ENCODE data around the gene PPP1R2B. TPM values are rescaled to one million over a fixed set of nuclear protein-coding genes. Genes with fewer than 3 reads are reported as not detected.

Gene PPP1R2B
- polyA plus RNA-seq, 3 donors: 0.08 TPM; not detected in 2

DNA sequence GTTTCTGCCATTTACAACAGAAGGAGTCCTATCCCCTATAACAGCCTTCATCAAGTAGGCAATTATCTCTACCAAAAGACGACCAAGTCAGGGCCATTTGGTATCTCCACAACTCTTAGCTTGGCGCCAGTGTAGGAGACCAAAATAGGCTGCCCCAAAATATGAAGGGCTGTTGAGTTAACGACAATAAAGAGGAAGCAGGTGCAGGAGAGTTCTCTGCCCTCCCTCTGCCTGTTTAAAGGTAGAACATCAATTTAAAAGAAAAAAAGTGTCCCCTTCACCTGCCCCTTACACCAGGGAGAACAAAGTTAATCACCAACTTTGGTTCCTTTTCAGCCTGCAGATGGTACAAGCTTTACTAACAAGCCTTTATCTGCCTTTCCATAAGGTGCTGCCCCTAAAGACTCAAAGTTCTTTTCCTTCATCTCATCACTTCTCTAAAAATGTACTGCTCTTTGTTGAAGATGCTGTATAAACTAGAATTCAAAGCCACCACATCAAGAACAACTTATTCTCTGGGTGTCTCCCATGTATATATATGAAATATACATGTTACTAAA, 33.3 kb downstream of the PPP1R2B start:
- TF ChIP-seq, protein P1, sequence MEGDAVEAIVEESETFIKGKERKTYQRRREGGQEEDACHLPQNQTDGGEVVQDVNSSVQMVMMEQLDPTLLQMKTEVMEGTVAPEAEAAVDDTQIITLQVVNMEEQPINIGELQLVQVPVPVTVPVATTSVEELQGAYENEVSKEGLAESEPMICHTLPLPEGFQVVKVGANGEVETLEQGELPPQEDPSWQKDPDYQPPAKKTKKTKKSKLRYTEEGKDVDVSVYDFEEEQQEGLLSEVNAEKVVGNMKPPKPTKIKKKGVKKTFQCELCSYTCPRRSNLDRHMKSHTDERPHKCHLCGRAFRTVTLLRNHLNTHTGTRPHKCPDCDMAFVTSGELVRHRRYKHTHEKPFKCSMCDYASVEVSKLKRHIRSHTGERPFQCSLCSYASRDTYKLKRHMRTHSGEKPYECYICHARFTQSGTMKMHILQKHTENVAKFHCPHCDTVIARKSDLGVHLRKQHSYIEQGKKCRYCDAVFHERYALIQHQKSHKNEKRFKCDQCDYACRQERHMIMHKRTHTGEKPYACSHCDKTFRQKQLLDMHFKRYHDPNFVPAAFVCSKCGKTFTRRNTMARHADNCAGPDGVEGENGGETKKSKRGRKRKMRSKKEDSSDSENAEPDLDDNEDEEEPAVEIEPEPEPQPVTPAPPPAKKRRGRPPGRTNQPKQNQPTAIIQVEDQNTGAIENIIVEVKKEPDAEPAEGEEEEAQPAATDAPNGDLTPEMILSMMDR (IDR thresholded peaks at IDR 0.05): no peak
- Histone ChIP-seq H4K20me1 (ENCODE audit: insufficient read depth, low read length) (no peaks in the 10 kb centered on the region), H3K9me3 (replicated peaks in 1 of 2; ENCODE audit: control insufficient read depth in 1 of 2, insufficient read depth in 1 of 2, low read length in 2 of 2) (no peaks in the 10 kb centered on the region), H3K4me1 (ENCODE audit: control insufficient read depth in 1 of 2, insufficient read depth in 2 of 2, low read length in 2 of 2) (no peaks in the 10 kb centered on the region), H3K27ac (ENCODE audit: low read depth in 1 of 2, low read length in 2 of 2) (no peak overlapping the region), H3K36me3 (replicated peaks in 1 of 2; ENCODE audit: control insufficient read depth in 1 of 2, insufficient read depth in 2 of 2, low read length in 2 of 2) (no peaks in the 10 kb centered on the region), H3K79me2 (ENCODE audit: insufficient read depth, low read length) (no peaks in the 10 kb centered on the region), H2AFZ (ENCODE audit: insufficient read depth, low read depth, low read length, poor library complexity, severe bottlenecking) (no peak overlapping the region), H3K4me2 (replicated peaks; ENCODE audit: extremely low read depth, low read length, poor library complexity, severe bottlenecking) (no peak overlapping the region), H3K27me3 (ENCODE audit: control insufficient read depth in 2 of 2, insufficient read depth in 2 of 2, low read length in 2 of 2) (no peaks in the 10 kb centered on the region), H3K4me3 (replicated peaks in 1 of 3; ENCODE audit: low read depth in 2 of 3, low read length in 3 of 3) (no peak overlapping the region), H3K9ac (ENCODE audit: insufficient read depth, low read length, poor library complexity, severe bottlenecking) (no peak overlapping the region)
- no peak for DNase-seq
- intact Hi-C loops (cut with micrococcal nuclease): no loop called here
- Mint-ChIP-seq H3K4me1 (no peaks in the 10 kb centered on the region), H3K27ac (no peak overlapping the region), H3K27me3 (ENCODE audit: low read depth in 3 of 3) (peaks cover 0 to 4% (median 0%) of the 10 kb centered on the region in 3 donors), H3K4me3 (no peak overlapping the region), H3K36me3 (no peaks in the 10 kb centered on the region), H3K9me3 (peaks cover 0 to 3% (median 0%) of the 10 kb centered on the region in 7 donors)
- whole genome bisulfite sequencing (ENCODE audit: insufficient coverage): no CpG with 5 or more reads among the region's 3 CpGs

DNA sequence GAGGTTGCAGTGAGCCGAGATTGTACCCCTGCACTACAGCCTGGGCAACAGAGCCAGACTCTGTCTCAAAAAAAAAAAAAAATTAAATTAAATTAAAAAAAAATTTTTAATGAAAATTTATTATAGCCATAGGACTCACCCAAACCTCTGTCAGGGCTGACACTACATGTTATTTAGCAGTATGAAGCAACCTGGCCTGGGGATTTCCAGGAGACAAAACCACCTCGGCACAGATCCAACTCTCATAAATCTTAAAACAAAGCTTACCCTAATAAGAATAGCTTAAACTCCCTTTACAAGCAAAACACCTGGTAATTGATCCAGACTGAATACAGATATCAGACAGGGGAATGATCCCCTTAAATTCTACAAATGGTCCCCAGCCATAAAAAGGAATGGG, 38.4 kb downstream of the PPP1R2B start:
- Histone ChIP-seq H2AFZ (ENCODE audit: insufficient read depth, low read depth, low read length, poor library complexity, severe bottlenecking) (no peak overlapping the region), H3K9me3 (replicated peaks in 1 of 2; ENCODE audit: control insufficient read depth in 1 of 2, insufficient read depth in 1 of 2, low read length in 2 of 2) (no peaks in the 10 kb centered on the region), H3K4me3 (replicated peaks in 1 of 3; ENCODE audit: low read depth in 2 of 3, low read length in 3 of 3) (no peak overlapping the region), H3K36me3 (replicated peaks in 1 of 2; ENCODE audit: control insufficient read depth in 1 of 2, insufficient read depth in 2 of 2, low read length in 2 of 2) (no peaks in the 10 kb centered on the region), H3K27me3 (ENCODE audit: control insufficient read depth in 2 of 2, insufficient read depth in 2 of 2, low read length in 2 of 2) (no peaks in the 10 kb centered on the region), H3K4me1 (ENCODE audit: control insufficient read depth in 1 of 2, insufficient read depth in 2 of 2, low read length in 2 of 2) (no peaks in the 10 kb centered on the region), H4K20me1 (ENCODE audit: insufficient read depth, low read length) (no peaks in the 10 kb centered on the region), H3K9ac (ENCODE audit: insufficient read depth, low read length, poor library complexity, severe bottlenecking) (no peak overlapping the region), H3K27ac (ENCODE audit: low read depth in 1 of 2, low read length in 2 of 2) (no peak overlapping the region), H3K4me2 (replicated peaks; ENCODE audit: extremely low read depth, low read length, poor library complexity, severe bottlenecking) (no peak overlapping the region), H3K79me2 (ENCODE audit: insufficient read depth, low read length) (no peaks in the 10 kb centered on the region)
- no peak for DNase-seq
- no peaks in the 10 kb centered on the region for H3K4me1 Mint-ChIP-seq
- no CpG with 5 or more reads among the region's 2 CpGs for WGBS (ENCODE audit: insufficient coverage)
- no peaks in the 10 kb centered on the region for H3K36me3 Mint-ChIP-seq
- no peaks in the 10 kb centered on the region for H3K9me3 Mint-ChIP-seq
- peaks cover 0 to 5% (median 1%) of the 10 kb centered on the region in 3 donors for H3K27me3 Mint-ChIP-seq (ENCODE audit: low read depth in 3 of 3)
- H3K4me3 Mint-ChIP-seq: no peak overlapping the region
- TF ChIP-seq, protein P1 (IDR thresholded peaks at IDR 0.05): no peak
- peak overlapping the region in 1 of 7 donors; percentile 50 for H3K27ac Mint-ChIP-seq
- intact Hi-C loops (cut with micrococcal nuclease): no loop called here

Measured in CD14-positive monocyte (primary cell).